ENCODE results near the gene DLG1. TPM values are rescaled to one million over a fixed set of nuclear protein-coding genes. Genes with fewer than 3 reads are reported as not detected.

Gene DLG1
- total RNA-seq, 4 donors from 2014 or later, result 49.6 to 78.9 (median 76.2) TPM

- TF ChIP-seq CTCF (IDR thresholded peaks at IDR 0.05; ENCODE audit: low read depth), result no peak
Observed at GRCh38 chr3:197201791-197202452, 96.5 kb downstream of the DLG1 start.

- no peak for TF ChIP-seq CTCF (IDR thresholded peaks at IDR 0.05; ENCODE audit: low read depth)
Observed at GRCh38 chr3:197197334-197197733, 101.1 kb downstream of the DLG1 start.

GRCh38 chr3:197196192-197196591, 102.2 kb downstream of the DLG1 start:
- TF ChIP-seq CTCF (IDR thresholded peaks at IDR 0.05; ENCODE audit: low read depth), result no peak

GRCh38 chr3:197195326-197195725, 103.1 kb downstream of the DLG1 start:
- TF ChIP-seq CTCF (IDR thresholded peaks at IDR 0.05; ENCODE audit: low read depth), result no peak

GRCh38 chr3:197191897-197192296, 106.5 kb downstream of the DLG1 start:
- TF ChIP-seq CTCF (IDR thresholded peaks at IDR 0.05; ENCODE audit: low read depth), result no peak

GRCh38 chr3:197189623-197190022, 108.8 kb downstream of the DLG1 start:
- no peak for TF ChIP-seq CTCF (IDR thresholded peaks at IDR 0.05; ENCODE audit: low read depth)

GRCh38 chr3:197188963-197189362, 109.4 kb downstream of the DLG1 start:
- no peak for TF ChIP-seq CTCF (IDR thresholded peaks at IDR 0.05; ENCODE audit: low read depth)

Data from subcutaneous adipose tissue (tissue), 4 donors.